SKM-1 (cell line): ENCODE measurements around the gene SHF.
"Not testable (repeated sequence)": the region's sequence is repeated elsewhere in the genome, so short reads cannot be mapped to it uniquely, and the experiment has no call there.

ENCODE experiments used
- DNase-seq: peaks from one replicate; lab custom pipeline; 2025; ENCODE audit not compliant: unreplicated experiment; lab: John Stamatoyannopoulos, UW

The SHF gene

GRCh38 chr15:45148076-45149059, 39.4 kb downstream of the SHF start:
- DNase-seq, result no peak

GRCh38 chr15:45147606-45148005, 40.2 kb downstream of the SHF start:
- DNase-seq, result no peak

GRCh38 chr15:45146405-45146804, 41.4 kb downstream of the SHF start:
- peak; percentile 11 for DNase-seq

GRCh38 chr15:45144775-45145174, 43.0 kb downstream of the SHF start:
- no peak for DNase-seq

GRCh38 chr15:45143946-45144345, 43.8 kb downstream of the SHF start:
- DNase-seq, result no peak

- DNase-seq, result no peak
Measured at GRCh38 chr15:45143056-45143455, 44.7 kb downstream of the SHF start.

- DNase-seq, result no peak
Measured at GRCh38 chr15:45141386-45141785, 46.4 kb downstream of the SHF start.

- DNase-seq, result no peak
Measured at GRCh38 chr15:45140557-45141250, 47.1 kb downstream of the SHF start.

- no peak for DNase-seq
Measured at GRCh38 chr15:45139770-45140169, 48.0 kb downstream of the SHF start.

GRCh38 chr15:45138814-45139765, 48.7 kb downstream of the SHF start:
- DNase-seq, result no peak

- no peak for DNase-seq
Measured at GRCh38 chr15:45137703-45138102, 50.1 kb downstream of the SHF start.

- DNase-seq, result no peak
Measured at GRCh38 chr15:45136378-45136764, 51.4 kb downstream of the SHF start.

- DNase-seq, result not testable (repeated sequence)
Measured at GRCh38 chr15:45135705-45136377, 51.9 kb downstream of the SHF start.

GRCh38 chr15:45134682-45135604, 52.8 kb downstream of the SHF start:
- DNase-seq, result no peak

- DNase-seq, result no peak
Measured at GRCh38 chr15:45134046-45134445, 53.7 kb downstream of the SHF start.

- DNase-seq, result no peak
Measured at GRCh38 chr15:45133561-45133920, 54.2 kb downstream of the SHF start.

- DNase-seq, result no peak
Measured at GRCh38 chr15:45132844-45133560, 54.8 kb downstream of the SHF start.

- no peak for DNase-seq
Measured at GRCh38 chr15:45131510-45131909, 56.3 kb downstream of the SHF start.
